ENCODE measurements around the gene MIOX.
A peak's percentile ranks its signal among the peaks of the same experiment; 100 is the strongest.

The MIOX gene

DNA sequence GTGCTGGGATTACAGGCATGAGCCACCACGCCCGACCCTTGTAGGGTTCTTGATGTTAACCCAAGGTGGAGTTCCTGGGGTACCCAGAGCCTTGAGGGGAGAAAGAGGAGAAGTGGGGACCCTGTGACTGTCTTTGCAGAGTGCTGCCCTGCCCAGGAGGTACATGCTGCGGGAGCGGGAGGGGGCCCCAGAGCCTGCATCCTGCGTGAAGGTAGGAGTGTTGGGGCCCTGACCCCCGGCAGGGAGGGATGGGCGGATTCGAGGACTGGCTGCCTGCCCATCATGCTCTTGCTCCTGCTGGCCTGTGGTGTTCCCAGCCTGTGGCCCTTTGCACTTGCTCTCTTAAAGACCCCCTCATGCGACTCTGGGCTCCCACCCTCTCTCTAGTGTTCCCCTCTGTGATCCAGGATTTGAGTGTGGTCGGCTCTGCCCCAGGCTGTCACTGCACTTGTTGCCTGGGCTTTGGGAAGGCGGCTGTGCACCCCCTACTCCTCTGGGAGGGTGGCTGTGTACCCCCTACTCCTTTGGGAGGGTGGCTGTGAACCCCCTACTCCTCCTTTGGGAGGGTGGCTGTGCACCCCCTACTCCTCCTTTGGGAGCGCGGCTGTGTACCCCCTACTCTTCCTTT, 34.3 kb downstream of the MIOX start:
- no peak for DNase-seq

DNA sequence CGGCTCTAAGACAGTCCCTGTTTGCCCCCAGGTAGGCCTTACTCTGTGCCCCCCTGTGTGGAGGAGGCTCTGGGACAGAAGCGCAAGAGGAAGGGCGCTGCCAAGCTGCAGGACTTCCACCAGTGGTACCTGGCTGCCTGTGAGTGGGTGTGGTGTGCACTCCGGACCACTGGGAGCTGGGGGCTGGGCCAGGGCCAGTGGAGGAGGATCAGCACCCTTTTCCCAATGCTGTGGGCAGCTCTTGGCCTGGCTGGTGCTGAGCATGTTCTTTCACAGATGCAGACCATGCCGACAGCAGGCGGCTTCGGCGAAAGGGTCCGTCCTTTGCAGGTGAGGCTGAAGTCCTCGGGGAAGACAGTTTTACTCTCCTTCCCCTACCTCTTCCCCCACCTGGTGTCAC, 35.1 kb downstream of the MIOX start:
- no peak for DNase-seq

DNA sequence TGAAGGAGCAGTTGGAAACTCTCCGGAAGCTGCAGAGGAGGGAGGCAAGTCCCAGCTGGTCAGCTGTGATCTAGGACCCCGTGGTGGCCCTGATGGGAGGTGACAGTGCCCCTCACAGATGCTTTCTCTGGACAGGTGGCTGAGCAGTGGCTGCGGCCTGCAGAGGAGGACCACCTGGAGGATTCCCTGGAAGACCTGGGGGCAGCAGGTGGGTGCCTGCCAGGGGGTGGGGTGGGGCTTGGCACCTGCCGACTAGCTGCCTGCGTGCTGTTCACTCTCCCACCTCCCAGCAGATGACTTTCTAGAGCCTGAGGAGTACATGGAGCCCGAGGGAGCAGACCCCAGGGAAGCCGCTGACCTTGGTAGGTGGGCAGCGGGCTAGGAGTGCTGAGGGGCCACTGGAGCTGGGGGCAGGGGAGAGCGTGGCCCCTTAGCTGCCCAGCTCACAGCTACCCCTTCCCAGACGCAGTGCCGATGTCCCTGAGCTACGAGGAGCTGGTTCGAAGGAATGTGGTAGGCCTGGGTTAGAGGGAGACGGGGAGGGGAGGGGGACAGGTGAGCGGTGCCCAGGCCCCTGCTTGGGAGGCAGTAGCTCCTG, 35.6 kb downstream of the MIOX start:
- no peak for DNase-seq

DNA sequence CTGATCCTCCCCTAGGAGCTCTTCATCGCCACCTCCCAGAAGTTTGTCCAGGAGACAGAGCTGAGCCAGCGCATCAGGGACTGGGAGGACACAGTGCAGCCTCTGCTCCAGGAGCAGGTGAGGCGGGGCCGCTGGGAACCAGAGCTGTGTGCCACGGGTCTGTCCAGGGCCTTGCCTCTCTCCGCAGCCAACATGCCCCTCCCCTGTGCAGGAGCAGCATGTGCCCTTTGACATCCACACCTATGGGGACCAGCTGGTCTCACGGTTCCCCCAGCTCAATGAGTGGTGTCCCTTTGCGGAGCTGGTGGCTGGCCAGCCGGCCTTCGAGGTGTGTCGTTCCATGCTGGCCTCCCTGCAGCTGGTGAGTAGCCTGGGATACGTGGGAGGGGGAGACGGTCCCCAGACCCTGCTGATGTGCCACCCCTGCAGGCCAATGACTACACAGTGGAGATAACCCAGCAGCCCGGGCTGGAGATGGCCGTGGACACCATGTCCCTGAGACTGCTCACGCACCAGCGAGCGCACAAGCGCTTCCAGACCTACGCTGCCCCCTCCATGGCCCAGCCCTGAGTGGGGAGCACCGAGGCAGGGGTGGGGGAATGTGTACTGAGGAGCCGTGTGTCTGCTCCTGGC, 36.3 kb downstream of the MIOX start:
- DNase-seq: no peak

DNA sequence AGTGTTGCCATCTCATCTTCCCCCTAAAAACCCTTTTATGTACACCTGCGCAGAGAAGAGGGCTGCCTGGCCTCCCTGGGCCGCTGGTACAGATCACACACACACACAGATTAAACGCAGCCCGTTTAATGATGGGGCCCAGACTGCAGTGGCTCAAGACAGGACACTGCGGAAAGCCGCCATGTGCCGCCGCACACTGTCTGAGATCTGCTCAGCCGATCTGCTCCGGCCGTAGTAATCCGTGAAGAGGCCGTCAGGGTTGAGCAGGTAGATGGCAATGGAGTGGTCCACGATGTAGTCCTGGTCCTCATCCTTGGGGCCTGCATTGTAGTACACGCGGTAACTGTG, 36.8 kb downstream of the MIOX start:
- DNase-seq: no peak

DNA sequence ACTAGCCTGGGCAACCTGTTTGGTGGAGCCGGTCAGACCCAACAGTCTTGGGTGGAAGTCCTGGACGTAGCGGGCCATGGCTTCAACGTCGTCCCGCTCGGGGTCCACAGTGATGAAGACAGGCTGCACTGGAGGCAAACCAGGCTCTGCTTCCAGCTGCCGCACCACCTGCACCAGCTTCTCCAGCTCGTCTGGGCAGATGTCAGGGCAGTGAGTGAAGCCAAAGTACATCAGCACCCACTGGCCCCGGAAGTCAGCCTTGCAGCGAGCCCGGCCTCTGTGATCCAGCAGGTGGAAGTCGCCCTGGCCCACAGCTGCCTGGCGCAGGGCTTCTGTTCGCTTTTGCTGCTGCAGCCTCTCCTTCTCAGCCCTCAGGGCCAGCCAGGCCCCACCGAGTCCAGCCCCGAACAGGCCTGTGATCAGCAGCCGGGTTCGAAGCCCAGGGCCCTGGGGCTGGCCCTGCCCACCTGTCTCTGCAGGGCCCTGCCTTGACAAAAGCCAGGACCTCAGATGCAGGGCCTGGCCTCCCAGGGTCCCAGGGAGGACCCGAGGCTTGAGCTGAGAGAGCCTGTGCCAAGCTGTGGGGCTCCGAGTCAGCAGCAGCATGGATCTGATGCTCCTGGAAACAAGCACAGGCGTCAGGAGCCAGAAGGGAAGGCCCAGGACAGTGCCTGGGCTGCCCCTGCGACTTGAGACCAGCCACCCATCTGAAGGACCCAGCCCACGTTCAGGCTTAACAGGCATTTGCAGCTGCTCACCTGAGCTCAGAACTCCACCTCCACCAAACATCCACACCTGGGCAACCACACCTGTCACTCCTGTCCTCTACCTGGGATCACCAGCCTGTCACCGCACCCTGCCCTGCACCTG, 37.4 kb downstream of the MIOX start:
- DNase-seq: peak; percentile 89 to 91

DNA sequence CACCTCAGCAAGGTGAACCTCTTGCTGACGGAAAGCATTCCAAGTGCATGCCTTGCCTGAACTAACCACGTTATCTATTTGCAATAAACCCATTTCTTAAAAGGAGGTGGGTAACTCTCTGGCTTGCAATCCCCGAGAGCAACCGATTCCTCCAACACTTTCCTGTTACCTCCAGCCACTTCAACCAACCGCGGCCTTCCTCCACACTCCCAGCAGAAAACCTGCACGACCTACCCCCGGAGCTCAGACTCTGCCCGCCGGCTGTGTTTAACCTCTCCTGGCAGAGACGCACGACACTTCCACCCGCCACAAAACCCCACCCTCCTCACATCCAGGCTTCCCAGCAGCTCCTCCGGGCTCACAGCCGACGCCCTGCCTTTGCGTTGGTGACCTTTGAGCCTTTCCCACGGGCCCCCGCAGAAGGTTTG, 38.0 kb downstream of the MIOX start:
- peak in 1 of 2 experiments; percentile 38 for DNase-seq

DNA sequence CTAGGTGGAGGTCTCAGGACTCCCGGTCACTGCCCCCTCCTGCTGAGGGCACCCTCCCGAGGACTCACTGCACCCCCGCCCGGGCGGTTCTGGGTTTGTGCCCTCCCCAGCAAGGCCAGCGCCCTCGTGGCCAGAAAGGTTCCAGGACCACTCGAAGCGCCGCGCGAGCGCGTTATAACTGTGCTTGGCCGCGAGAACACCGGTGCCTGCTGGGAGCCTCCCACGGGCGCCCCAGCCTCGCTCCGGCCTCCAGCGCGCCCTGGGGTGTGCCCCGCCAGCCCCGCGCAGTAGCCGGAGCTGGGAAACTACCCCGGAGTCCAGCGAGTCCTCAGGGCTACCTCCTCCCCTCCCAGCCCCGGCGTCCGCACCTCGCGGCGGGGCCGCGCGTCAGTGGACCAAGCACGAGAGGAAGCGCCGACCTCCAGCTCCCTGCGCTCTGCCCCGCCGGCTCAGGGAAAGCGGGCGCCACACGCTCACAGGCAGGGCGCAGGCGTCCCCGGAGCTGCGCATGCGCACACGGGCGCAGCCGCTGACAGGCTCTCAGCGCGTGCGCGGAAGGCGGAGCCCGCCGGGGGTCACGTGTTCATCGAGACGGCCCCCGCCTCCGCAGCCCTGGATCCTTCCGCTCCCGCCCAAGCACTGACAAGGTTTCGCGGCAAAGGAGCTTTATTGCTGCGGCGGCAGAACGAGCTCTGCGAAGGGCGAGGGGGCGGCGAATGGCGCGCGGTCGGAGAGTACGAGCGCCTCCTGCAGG, 38.6 kb downstream of the MIOX start, which contains the start of gene SCO2:
TSS of gene SCO2 (minus strand) at position 495 of the 754 bp plus-strand sequence. CDS start 1,187 bp downstream, outside the sequence.
- peak; percentile 93 to 97 for DNase-seq

DNA sequence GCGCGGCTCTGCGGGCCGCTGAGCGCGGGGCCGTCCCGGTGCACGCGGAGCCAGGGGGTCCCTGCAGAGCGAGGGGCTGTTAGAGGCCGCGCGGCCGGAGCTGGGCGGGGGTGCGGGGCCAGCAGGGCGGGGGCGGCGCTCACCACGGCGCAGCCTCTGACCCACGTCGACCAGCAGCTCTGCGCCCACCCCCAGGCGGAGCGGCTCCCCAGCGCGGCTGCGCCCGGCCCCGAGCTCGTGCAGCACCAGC, 39.1 kb downstream of the MIOX start:
- no peak for DNase-seq

DNA sequence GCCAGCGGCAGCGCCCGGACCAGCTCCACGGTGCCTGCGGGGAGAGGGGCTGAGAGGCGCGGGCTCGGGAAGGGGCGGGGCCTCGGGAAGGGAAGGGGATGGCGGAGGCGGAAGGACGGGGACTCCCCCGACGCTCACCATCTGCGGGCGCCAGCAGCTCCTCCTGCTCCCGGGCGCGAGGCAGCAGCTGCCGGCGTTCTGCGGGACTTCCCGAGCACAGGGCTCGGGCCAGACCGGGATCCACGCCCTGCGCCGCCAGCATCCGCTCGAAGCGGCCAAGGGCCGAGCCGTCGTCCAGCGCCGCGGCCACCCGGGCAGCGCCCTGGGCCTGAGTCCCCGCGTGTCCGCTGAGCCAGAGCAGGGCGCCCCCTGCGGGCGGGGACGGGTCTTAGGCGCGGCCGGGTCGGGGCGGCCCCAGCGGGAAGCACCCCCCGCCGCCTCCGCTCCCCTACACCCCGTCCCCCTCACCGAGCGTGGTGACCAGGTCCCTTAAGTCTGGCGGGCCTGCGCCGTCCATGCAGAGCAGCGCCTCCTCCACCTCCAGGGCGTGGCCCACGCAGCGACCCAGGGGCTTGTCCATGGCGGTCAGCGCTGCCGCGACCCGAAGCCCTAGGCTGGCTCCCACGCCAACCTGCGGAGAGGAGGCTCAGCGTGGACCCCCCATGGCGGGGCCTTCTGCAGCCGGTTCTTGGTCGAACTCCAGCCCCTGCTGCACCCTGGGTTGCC, 39.6 kb downstream of the MIOX start:
- peak; percentile 59 to 80 for DNase-seq

DNA sequence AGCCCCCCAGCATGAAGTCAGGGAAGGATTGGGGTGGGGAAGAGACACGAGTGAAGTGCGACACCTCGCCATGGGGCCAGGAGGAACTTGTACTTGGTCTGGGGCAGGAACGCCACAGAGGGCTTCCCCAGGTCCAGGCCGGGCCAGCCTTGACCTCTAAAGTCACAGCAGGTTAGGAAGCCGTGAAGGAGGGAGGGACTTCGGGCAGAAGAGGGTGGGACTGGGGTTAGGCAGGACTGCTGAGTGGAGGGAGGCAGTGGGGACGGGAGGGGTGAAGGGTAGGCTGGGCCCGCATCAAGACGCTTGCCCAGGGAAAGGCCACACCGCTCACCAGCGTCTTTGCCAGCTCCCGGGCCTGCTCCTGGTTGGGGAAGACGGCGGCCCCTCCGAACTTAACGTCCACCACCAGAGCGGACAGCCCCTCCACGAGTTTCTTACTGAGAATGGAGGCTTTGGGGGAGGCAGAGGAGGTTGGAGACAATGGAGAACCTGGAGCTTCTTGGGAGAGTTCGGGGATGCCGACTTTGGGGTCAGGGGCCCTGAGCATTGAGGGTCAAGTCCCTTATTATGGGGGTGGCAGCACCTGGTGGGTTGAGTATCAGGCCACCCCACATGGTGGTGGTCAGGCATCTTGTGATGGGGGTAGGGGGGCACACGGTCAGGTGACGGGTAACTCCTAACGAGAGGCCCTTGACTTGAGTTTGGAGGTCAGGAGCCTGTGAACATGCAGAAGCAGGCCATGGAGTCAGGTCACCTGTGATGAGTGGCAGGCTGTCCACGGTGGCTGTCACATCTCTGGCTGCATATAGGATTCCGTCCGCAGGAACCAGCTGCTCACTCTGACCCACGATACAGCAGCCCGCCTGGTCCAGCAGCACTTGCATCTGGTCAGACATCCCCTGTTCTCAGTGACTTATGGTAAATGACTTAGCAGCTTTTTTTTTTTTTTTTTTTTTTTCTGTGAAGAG, 40.5 kb downstream of the MIOX start:
- DNase-seq: no peak

DNA sequence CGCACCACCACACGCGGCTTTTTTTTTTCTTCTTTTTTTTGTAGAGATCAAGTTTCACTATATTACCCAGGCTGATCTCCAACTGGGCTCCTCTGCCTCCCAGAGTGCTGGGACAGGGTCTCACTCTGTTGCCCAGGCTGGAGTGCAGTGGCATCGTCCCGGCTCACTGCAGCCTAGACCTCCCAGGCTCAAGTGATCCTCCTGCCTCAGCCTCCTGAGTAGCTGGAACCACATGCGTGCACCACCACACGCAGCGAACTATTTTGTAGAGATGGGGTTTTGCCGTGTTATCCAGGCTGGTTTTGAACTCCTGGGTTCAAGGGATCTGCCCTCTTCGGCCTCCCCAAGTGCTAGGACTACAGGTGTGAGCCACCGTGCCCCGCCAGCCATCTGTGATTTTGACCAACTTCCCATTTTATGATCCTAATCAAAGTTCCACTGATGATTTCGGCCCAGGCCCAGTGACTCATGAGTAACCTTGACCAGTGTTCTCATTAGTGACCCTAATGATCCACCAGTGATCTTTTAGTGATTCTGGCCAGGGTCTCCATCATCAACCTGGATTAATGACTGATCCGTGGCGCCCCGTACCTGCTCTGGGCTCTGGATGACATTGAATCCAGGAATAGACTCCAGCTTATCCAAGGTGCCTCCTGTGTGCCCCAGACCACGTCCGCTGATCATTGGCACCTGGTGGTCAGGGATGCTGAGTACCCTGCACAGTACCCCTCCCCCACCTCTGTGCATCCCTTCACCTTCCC, 41.4 kb downstream of the MIOX start:
- DNase-seq: no peak

DNA sequence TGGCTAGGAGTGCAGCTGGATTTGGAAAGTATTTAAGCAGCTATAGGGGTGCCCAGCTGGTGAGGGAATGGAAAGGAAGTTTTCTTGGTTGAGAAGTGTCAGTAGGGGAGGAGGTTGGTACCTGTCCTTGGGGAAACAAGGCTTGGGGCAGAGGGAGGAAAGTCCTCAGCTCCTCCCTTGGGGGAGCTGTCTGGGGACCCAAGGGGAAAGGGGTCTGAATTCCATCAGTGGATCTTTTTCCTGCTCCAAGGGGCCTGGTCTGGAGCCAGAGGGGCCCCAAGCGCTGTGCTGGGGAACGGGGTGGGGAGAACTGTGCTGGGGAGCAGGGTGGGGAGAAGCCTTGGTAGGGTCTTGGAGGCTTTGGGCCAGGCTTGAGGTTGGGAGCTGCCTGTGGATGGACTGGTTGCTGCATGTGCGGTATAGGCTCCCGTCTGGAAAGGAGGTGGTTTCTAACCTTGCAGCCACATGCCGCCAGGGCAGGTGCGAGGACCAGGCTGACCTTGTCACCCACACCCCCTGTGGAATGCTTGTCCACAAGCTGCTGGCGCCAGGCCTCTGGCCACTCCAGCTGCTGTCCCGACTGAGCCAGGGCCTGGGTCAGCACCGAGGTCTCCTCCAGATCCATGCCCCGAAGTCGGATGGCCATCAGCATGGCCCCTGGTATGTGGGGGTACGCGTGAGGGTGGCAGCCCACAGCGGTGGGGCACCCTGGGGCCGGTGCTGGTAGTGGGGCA, 42.2 kb downstream of the MIOX start:
- DNase-seq: no peak

DNA sequence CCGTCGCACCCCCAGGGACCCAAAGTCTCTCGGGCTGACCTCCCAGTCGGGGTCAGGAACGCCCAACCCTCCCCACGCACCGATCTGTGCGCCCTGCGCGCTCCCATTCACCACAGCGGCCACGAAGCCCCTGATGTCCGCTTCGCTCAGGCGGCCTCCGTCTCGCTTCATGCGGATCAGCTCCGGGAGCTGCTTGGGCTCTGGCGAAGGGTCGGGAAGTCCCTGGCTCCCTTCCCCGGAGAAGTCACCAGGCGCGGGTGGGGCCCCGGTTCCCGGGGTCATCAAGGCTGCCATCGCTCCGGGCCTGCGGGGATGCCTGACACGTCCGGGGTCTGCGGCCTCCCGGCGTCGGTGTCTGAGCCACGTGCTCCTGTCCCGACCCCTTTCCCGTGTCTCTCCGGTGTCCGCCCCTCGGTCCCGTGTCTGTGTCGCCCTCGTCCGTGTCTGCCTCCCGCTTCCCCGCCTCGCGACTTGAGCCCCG, 42.8 kb downstream of the MIOX start:
- DNase-seq: no peak

DNA sequence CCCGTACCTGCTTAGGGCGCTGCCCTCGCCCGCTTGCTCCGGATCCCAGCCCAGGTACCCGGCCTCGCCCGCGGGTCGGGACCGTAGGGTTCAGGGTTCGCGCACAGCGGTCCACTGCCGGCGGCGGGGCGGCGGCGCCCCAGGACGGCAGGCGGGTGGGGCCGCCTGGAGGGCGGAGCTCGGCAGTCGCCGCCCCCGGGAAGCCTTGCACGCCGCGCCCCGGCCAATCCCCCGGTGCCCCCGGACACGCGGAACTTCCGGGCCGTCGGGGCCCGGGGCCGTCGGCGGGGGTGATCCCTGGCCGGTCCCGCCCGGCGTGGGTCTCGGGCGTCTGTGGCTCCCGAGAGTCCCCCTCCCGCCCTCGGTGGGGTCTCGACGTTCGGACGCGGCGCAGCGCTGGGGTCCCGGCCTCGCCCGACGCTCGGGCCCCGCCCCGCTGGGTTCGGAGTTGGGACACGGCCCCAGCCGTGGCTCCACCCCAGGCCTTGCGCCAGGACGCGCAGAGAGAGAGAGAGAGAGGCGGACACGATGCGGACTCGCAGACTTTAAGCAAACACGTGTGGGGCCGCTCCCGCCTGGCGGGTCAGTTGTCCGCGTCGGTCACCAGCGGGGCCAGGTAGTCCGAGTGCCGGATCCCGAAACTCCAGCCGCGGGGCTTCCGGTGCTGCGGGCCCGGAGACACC, 43.4 kb downstream of the MIOX start, which contains the start of gene TYMP:
TSS of gene TYMP (minus strand) at position 116 of the 683 bp plus-strand sequence. CDS start 303 bp downstream, outside the sequence.
- DNase-seq: no peak

DNA sequence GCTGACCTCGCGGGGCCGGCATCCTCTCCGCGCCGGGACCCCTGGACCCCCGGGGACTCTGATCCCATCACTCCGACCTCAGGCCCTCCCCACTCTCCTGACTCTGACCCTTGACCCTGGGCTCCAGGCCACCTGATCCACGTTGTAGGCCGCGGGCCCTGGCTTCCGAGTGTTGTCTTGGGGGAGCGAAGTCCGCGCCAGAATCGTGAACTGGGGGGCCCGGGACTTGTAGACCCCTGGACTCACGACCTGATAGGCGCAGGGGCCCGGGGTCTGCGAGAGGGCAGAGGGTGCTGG, 43.9 kb downstream of the MIOX start:
- DNase-seq: no peak

DNA sequence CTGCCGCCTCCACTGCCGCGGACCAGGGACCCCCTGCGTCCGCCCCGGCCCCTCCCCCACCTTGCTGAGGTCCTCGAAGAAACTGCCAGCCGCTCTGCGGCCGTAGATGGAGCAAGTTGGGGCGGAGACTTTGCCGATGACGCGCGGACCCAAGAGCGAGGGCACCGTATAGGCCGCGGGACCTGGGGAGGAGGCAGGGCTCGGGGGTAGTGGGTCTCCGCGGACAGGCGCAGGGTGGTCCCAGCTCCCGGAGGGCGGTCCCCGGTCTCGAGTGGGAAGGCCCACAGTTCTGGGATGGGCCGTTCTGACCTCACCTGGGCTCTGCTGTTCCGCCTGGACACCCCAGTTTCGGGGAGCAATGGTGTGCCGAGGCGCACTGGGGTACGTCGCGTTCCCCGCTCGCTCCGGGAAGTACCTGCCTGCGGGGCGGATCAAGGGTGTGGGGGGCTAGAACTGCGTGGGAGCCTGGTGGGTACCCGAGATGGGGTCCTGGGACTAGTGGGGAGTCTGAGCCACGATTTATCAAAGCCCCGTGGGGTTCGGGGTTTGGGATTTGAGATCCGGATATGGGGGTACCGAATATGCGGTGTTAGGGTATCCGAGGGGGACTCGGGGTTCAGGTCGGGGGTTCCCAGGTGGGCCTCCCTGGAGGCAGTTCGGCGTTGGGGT, 44.4 kb downstream of the MIOX start:
- DNase-seq: no peak

DNA sequence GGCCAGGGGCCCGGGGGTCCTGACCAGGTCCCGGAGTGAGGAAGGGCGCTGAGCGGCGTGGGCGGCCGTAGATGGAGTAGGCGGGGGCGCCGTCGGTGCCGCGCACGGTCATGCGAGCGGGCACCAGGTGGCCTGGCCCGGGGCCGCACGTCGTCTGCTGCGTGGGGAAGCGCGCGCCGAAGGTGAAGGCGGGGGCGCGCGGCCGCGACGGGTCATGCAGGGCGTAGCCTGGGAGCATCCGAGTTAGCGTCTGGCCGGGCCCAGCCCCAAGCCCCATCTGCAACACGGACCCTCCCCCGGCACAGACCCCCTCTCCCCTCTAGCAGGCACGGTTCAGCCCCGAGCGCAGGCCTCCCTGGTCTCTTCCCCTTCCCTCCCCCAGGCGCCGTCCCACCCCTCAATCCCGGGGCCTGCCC, 44.9 kb downstream of the MIOX start:
- no peak for DNase-seq

Measured in SHP77 (cell line).